NCI-H2081 treated with DMSO at 0.1 percent for 48 hours (cell line): ENCODE results near the gene DMGDH.
"Not testable (repeated sequence)": the region's sequence is repeated elsewhere in the genome, so short reads cannot be mapped to it uniquely, and the experiment has no call there.

Experiments used
- DNase-seq: peaks from one replicate; lab custom pipeline; 2025; lab: John Stamatoyannopoulos, UW

Gene DMGDH

GRCh38 chr5:79011219-79011836, 58.1 kb downstream of the DMGDH start:
- DNase-seq: no peak

DNA sequence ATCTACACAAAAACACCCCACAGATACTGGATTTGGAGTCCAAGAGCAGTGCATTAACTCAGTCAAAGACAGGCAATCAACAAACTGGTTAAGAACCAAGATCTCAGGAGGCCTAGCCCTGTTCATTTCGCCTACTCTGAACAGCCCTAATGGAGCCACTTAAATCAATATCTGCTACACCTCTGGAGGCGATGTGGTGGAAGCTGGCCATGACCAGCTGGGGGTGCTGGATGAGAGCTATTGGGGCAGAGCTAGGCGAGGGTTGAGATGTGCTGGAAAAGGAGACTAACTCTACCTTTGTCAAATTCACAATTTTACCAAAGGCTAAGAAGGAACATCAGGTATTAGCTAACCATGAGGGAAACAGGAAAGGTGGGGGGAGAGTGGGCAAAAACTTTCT, 61.1 kb downstream of the DMGDH start:
- no peak for DNase-seq

- no peak for DNase-seq
Measured at GRCh38 chr5:79007872-79008271, 61.6 kb downstream of the DMGDH start.

DNA sequence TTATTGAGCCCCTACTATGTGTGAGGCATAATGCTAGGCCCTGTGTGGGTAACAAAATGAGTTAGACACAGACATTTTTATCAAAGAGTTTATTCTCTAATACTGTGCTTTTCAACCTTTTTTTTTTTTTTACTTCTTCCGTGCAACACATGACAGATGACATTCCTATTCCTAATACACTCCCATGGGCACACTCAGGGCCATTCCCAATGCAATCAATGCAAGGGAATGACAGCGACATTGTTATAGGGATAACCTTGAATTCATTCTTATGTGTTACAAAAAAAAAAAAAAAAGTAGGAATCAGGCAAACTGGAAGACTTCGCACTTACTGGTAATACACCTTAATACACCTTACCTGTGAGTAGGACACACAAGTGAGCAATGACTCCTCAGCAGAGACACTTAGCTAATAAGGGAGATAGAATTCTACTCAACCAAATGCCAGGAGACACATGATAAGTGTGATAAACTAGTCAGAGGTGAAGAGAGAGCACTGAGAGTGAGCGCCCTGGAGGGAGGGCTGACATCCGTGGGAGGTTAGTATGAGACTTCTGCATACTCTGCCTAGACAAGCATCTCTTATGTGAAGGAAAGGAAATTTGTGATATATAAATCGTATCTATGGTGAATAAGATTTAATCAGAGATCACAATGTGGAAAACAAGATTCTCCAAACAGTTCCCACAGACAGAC, 63.4 kb downstream of the DMGDH start:
- no peak for DNase-seq

GRCh38 chr5:79005151-79005550, 64.3 kb downstream of the DMGDH start:
- DNase-seq: no peak

DNA sequence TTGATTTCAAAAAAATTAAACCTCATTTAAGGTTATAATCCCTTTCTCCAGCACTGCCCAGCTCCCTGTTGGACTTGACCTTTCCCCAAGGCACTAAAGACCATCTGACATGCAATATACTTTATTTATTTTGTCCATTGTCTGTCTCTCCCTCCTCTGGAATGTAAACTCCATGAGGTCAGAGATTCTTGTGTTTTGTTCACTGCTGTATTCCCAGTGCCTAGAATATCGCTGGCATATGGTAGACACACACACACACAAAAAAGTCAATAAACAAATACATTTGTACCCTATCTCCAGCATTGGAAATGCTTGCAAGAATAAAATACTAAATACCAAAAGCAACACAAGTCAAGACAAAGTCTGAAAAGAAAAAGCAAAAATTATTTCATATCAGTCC, 67.1 kb downstream of the DMGDH start:
- DNase-seq: no peak

GRCh38 chr5:79001471-79001870, 68.0 kb downstream of the DMGDH start:
- DNase-seq: no peak

DNA sequence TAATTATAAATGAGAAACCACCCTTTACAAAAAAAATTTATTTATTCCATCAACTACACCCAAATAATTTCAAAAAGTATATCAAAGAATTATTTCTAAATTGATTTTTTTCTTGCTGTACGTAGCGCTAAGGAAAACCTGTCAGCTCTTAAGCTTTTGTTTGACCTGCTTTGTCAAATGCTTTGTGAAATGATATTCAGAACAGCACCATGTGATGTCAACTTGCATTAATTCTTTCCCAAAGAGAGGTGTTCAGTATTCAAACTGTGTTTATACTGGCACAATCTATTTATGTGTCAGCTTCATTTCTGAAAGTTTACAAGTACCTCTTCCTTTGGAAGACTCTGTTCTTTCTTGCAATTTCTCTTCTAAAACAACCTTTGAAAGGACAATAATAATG, 72.4 kb downstream of the DMGDH start:
- DNase-seq: no peak

GRCh38 chr5:78995521-78996007, 73.9 kb downstream of the DMGDH start:
- no peak for DNase-seq

DNA sequence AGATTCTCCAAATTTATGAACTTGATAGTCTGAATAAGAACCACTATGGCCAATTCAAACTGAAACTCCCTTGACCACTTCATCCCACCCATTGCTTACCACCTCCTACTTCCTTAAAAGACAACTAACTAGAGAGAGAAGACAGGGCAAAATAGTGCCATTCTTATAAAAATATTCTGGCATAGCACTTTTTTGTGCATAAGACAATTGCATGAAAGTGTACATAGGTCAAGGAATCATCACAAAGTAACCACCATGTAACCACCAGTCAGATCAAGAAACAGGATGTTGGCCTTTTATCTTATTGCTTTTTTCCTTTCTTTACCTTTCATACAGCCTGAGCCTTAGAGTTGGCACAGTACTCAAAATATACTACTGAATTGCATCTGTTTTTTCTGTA, 76.3 kb downstream of the DMGDH start:
- no peak for DNase-seq

DNA sequence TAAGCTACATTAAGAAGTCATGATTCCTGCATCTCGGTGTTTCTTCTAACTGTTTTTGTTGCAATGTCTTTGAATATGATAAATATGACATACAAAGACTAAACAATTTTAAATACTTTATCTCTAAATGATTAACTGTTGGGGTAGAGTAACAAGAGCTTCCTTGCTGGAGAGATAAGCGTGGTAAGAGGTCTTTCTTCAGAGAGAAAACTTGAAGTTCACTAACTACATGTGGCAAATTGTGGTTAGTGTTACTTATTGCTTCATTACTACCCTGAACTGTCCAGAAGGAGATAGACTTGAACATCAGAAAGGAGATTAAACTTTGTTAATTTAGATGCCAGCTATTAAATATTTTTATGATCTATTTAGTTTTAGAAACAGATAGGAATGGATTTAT, 77.3 kb downstream of the DMGDH start:
- DNase-seq: no peak

DNA sequence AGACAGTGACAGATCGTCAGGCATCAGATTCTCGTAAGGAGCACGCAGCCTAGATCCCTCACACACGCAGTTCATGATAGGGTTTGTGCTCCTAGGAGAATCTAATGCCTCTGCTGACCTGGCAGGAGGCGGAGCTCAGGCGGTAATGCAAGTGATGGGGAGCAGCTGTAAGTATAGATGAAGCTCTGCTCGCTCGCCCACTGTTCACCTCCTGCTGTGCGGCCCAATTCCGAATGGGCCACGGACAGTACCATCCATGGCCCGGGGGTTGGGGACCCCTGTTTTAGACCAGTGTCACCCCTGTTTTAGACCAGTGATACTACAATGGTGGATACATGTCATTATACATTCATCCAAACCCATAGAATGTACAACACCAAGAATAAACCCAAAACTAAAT, 80.4 kb downstream of the DMGDH start:
- no peak for DNase-seq

GRCh38 chr5:78985725-78986223, 83.7 kb downstream of the DMGDH start:
- DNase-seq: no peak

DNA sequence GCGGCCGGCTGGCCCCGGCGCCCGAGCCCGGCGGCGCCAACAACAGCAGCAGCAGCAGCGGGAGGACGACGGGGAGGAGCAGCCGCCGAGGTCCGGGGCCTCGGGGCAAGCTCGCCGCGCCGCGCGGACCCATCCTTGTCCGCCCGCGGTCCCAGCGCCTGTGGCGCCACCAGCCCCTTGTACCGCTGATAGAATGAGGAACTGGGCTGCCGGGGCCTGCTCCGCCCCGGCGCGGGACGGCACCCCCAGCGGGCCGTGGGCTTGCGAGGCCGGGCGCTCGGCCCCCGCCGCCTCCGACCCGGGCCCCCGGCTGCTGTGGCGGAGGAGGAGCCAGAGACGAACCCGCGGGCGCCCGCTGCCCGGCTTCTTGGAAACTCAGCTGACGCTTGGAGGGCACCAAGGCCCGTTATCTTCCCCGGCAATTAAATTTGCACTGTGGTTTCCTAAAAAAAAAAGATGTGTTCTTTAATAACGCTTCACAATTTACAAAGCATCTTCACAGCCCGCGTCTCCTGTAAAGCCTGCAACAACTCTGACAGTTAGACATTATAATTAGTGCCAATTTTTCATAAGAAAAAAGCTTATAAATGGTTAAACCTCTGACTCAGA, 84.3 kb downstream of the DMGDH start, which contains the start of gene ARSB:
ARSB (minus strand) TSS at position 195 of the 609 bp plus-strand sequence; CDS start at position 133, 62 bp downstream.
- DNase-seq: no peak

DNA sequence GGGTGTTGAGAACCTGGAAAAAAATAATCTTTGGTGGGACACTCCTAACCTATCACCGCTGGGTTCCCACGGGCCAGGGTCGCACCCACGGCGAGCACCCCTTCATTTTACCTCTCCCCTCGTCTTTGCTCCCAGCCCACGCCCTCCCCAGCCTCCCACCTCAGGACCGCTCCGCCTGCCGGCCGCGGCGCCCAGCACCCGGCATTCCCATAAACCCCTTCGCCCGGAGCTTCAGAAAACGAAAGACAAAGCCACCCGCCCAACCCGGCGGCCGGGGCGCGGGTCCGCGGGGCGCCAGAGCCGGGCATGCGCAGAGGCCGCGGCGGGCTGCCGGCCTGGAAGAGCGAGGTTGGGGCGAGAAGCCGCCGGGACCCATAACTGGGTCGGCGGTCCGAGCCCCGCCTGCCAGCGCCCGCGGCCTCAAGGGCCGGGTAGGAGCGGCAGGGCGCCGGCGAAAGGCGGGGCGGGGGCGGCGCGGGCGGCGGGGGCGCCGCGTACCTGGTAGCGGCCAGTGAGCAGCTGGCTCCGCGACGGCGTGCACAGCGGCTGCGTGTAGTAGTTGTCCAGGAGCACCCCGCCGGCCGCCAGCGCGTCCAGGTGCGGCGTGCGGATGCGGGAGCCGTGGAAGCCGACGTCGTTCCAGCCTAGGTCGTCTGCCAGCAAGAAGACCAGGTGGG, 84.9 kb downstream of the DMGDH start:
- DNase-seq: peak; percentile 43

GRCh38 chr5:78983601-78984438, 85.7 kb downstream of the DMGDH start:
- no peak for DNase-seq

DNA sequence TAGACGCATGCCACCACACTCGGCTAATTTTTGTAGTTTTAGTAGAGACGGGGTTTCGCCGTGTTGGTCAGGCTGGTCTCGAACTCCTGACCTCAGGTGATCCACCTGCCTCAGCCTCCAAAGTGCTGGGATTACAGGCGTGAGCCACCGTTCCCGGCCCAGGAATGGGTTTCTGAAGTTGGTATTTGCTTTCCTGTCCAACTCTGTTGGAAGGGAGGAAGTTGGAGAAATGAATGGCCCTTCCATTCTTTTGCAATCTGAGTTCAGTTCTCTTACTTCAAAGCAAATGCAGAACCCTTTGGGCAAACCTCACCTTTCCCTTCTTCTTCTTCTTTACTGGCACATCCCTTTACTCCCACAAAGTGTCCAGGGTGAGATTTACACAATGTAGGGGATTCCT, 86.3 kb downstream of the DMGDH start:
- DNase-seq: not testable (repeated sequence)

GRCh38 chr5:78979909-78980308, 89.6 kb downstream of the DMGDH start:
- no peak for DNase-seq

- no peak for DNase-seq
Measured at GRCh38 chr5:78979117-78979742, 90.2 kb downstream of the DMGDH start.

DNA sequence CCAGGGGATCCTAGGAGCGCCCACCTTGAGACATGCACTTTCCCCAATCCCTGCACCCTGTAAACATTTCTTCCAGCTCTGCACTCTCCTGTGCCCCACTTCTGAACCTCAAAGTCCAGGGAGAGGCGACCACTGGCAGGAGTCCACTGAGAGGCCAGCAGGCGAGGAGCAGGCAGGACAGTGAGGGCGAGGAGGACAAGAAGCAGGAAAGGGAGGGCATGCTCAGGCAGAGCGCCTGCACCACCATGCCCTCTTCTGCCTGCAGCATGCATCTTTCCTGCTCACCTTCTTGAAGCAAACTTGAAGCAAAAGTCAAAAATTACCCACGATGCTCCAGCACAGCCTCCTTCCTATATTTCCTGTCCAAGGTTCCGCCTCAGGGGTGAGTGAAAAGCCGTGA, 94.4 kb downstream of the DMGDH start:
- no peak for DNase-seq

GRCh38 chr5:78974601-78975000, 94.9 kb downstream of the DMGDH start:
- no peak for DNase-seq
